GM12874 (cell line): ENCODE data around the gene ACBD6.

Experiments used
- CTCF ChIP-seq: IDR thresholded peaks from 2 replicates; pipeline ENCODE4 v1.5.1; 2011; ENCODE audit warnings: low read depth, mild to moderate bottlenecking, control low read depth, low read length, moderate library complexity; ENCODE audit not compliant: insufficient read depth

Gene ACBD6

GRCh38 chr1:180402001-180402400, 100.4 kb downstream of the ACBD6 start:
- no peak for TF ChIP-seq CTCF

- TF ChIP-seq CTCF, result no peak
Observed at GRCh38 chr1:180397175-180397574, 105.2 kb downstream of the ACBD6 start.

DNA sequence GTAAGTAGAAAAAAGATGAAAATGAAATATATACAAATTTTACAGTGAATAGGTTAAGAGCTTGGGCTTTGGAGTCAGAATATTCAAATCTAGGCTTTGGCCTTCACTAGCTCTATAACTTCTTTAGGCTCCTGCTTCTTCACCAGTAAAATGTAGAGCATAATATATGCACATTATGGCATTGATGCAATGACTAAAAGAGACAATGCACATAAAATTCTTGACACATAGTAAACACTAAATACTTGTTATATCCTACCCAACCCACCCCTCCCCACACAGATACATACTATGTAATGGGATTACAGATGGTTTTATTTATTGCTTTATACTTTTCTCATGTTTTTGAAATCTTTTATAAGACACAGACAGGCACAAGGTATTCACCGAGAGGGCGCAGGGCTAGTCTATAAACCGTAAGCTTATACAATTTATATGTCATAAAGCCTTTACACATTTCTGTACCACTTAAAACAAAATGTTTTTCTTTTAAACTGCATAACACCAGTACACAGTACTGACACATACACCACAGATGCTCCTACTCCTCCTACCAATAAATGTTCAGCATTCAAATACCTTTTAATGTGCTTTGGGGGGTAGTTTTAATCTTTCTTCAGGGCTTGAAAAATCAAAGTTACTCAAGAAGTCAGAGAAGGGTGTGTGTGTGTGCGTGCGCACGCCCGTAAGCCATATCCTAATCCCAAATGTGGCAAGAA, 109.8 kb downstream of the ACBD6 start:
- TF ChIP-seq CTCF, result no peak

GRCh38 chr1:180392020-180392419, 110.4 kb downstream of the ACBD6 start:
- TF ChIP-seq CTCF, result no peak

DNA sequence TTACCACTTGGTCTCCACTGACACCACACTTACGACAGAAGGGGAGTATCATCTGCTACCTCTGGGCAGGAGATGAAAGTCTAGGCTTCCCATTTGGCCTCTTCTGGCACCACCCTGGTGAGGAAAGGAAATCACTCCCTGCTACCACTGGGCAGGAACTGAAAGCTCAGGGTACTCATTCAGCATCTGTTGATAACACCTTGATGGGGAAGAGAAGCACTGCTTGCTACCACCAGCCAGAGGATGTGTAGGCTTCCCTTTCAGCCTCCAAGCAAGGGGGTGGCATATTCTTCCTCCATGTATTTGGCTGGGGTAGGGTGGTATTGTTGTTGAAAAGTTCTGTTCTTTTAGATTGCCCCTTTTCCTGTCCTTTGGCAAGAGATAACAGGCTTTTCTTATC, 115.0 kb downstream of the ACBD6 start:
- no peak for TF ChIP-seq CTCF

GRCh38 chr1:180386745-180387367, 115.5 kb downstream of the ACBD6 start:
- TF ChIP-seq CTCF, result no peak

- TF ChIP-seq CTCF, result no peak
Observed at GRCh38 chr1:180385144-180385543, 117.2 kb downstream of the ACBD6 start.
